GM18858 (cell line): ENCODE measurements around the gene CHD6.

ENCODE experiments used
- ATAC-seq: cut with Tn5 transposase; IDR thresholded peaks from one replicate; pipeline ENCODE4 v1.9.1; 2021; ENCODE audit not compliant: unreplicated experiment

Gene CHD6

DNA sequence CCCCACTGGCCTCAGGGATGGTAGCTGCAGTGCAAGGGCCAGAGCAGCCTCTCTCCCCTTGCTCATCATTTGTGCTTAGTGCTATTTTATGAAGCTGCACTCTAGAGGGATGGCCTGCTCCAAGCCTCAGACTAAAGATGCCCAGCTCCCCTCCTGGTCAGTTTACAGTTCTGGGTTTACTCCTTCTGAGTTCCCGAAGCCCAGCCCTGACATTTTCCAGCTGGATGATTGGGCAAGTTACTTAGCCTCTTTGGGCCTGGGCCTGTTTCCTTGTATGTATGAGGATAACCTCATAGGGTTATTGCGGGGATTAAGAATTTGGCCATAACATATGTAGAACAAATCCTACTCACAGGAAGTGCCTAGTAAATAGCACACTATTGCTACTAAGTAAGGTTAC is 219.8 kb downstream of the CHD6 start:
- ATAC-seq = no peak

DNA sequence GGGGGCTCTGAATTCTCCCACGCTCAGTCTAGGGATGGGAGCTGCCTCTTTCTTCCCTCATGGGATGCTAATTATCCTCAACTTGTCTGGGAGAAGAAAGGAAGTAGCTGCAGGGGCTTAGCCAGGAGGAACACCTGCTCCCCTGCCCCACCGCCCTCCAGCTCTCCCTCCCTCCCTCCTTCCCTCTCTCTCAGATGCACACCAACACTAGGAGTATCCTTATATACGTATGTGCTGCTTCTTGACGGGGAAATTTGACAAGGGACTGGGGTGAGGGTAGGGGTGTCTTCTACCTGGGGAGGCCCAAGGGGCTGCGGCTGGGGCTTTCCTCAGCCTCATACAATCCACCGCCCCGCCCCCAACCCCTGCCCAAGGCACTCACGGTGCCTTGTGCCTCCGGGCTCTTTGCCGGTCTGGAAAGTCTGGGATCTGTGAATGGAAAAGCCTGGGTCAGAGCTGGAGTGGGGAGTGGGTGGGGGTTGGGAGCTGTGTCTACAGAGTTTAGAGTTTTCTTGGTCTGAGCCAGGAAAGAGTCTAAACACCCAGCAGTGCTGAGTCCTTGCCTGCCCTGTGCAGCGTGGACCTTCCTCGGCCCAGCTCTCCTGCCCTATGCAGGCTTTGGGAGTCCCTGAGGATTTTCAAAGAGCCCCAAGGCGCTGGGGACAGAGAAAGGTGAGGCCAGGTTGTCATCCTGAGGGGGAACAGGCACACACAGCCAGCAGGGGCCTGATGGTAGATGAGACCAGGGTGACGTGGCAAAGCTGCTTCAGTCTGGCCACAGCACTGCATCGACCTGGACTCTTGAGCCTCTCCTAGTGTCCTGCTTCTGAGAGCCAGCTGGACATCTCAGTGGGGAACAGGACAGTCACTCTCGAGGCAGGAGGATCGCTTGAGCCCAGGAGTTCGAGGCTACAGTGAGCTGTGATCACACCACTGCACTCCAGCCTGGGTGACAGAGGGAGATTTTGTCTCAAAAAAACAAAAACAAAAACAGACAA is 222.2 kb downstream of the CHD6 start:
- no peak for ATAC-seq

DNA sequence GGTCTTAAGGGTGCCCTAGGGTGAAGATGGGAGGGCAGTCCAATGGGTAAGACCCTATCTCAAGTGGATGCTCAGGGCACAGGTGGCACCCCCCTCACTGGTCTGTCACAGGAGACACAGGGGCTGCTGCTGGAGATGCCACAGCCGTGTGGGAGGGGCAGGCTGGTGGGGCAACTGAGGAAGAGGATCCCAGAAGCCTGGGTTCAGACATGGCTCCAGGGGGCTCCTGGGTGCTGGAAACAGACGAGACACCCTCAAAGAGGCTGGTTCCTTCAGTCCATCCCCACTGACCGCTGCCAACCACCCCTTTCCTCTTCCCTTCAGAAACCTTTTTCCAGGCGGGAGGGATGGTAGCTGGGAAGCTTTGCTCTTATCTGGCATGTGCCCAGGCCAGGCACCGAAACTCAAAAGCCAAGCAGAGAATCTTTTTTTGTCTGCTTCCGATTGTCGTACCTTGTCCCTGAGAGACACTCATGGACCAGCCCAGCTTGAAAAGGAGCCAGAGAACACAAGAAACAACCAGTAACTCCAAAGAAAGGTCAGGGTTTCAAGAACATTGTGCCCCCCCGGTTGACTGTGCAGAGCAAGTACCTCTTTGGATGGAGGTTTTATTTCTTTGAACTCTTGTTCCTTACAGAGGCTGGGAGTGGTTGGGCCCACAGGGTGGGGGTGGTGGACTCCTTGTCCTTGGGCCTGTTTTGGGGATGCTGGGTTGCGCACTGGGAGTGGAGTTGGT is 223.1 kb downstream of the CHD6 start:
- no peak for ATAC-seq

DNA sequence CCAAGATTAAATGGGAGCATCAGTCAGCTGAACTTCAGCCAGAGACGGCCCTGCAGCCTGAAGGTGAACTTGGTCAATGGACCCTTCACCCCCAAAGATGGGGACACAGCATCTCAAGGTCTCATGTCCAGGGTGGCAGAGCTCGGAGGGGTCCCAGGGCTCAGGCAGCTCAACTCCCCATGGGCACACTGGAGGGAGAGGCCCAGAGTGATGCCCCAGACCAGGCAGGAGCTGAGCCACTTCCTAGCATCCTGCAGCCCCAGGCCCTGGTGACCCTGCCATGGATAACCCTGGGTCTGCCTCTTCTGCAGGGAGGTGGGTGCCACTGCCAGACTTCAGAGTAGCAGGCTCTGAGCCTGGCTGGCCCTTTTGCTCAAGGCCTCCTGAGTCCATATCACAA is 224.1 kb downstream of the CHD6 start:
- ATAC-seq = no peak

DNA sequence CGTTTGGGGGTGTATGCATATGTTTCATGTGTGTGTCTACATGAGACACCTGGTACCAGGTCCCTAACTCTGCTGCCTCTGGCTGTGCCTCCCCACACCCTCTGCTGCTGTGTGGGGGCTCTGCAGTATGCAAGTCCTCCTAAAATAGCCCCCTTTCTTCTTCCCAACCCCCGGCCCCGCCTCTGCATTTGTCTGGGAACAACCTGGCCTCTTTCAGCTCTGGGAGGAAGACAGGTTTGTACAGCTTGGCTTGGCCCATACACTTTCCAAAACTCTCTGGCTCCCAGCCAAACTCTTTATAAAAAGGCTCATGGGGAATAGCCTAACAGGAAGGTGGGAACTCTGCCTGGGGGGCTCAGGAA is 224.5 kb downstream of the CHD6 start:
- no peak for ATAC-seq

DNA sequence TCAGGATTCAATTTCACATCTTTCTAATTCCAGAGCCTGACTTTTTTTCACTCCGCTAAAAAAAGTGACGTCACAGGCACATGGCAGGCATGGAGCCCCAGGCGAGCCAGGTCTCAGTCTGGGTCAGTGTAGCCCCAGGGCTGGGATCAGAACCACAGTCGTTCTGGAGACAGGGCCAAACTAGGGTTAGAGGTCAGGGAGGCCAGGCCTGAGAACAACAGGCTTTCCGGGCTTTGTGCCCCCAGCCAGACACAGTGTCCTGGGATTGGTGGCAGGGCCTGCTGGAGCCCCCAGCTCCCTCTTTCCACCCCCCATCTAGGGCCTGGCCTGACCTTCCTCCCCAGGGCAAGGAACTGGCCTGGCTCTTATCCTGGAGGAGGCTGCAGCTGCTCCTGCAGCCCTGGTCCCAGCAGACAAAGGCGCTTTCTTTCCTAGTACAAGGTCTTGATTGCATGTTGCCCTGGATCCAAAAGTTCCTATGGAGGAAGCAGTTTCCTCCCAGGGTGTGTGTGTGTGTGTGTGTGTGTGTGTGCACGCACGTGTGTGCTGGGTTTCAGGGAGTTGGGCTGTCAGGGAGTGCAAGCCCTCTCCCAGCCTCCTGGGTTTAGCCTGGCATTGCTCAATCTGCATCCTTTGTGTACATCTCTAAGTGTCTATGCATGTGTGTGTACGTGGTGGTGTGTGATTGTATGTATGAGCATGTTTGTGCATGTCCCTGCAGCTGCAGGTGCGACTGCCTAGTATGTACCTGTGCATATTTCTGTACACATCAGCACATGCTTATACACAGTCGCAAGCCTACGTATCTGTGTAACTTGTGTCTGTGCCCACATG is 225.1 kb downstream of the CHD6 start:
- ATAC-seq = no peak

DNA sequence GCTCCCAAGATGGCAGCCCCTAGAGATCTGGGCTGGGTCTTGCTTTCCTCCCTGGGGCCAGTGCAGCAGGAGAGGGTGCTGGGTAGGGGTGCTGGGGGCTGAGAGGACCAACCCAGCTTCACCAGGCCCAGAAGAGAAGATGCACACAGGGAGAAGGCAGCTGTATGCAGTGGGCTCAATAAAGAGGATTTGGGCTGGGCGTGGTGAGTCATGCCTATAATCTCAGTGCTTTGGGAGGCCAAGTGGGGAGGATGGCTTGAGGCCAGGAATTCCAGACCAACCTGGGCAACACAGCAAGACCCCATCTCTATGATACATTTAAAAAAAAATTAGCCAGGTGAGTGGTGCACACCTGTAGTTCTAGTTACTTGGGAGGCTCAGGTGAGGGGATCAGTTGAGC is 225.9 kb downstream of the CHD6 start:
- no peak for ATAC-seq

DNA sequence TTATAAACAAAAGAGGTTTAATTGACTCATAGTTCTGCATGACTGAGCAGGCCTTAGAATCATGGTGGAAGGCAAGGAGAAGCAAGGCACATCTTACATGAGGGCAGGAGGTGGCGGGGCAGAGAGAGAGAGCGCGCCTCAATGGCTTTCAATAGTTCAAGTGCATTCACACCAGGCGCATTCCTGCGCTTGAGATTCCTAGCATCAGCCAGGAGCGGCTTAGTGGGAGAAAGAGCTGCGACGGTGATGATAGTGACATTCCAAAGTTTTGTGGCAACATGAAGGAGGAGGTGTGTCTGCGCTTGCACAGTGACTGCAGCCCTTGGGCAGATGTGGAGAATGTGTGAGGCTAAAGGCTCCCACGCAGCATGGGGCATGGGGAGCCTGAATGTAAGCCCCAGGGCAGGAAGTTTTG is 226.6 kb downstream of the CHD6 start:
- no peak for ATAC-seq

DNA sequence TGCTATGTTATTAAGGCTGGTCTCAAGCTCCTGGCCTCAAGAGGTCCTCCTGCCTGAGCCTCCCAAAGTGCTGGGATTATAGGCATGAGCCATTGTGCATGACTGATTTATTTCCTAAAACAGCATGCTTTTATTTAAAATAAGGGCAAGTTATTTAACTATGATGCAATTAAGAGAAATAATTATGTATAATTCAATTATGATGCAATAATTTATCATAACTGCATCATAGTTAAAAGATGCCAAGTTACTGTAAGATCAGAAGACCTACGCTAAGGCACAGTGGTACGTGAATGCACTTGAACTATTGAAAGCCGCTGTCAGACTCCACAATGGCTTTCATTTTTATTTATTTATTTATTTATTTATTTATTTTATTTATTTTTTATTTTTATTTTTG is 227.3 kb downstream of the CHD6 start:
- ATAC-seq = no peak

DNA sequence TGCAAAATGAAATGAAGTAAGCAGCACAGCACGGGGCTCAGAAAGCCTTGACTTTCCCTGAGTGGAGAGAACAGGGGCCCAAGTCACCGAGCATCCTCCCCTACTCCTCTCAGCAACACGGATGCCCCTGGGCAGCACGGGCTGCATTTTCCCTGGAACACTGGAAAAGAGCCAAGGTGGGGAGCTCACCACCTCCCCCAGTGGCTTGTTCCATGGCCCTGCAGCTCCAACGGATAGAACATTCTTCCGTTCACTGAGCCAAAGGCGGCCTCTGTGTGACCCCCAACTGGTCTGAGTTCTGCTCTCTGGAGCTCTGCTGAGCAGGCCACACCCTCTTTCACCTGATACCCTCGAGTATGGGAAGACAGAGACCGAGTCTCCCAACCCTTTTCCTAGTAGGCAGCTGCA is 230.7 kb downstream of the CHD6 start:
- no peak for ATAC-seq

DNA sequence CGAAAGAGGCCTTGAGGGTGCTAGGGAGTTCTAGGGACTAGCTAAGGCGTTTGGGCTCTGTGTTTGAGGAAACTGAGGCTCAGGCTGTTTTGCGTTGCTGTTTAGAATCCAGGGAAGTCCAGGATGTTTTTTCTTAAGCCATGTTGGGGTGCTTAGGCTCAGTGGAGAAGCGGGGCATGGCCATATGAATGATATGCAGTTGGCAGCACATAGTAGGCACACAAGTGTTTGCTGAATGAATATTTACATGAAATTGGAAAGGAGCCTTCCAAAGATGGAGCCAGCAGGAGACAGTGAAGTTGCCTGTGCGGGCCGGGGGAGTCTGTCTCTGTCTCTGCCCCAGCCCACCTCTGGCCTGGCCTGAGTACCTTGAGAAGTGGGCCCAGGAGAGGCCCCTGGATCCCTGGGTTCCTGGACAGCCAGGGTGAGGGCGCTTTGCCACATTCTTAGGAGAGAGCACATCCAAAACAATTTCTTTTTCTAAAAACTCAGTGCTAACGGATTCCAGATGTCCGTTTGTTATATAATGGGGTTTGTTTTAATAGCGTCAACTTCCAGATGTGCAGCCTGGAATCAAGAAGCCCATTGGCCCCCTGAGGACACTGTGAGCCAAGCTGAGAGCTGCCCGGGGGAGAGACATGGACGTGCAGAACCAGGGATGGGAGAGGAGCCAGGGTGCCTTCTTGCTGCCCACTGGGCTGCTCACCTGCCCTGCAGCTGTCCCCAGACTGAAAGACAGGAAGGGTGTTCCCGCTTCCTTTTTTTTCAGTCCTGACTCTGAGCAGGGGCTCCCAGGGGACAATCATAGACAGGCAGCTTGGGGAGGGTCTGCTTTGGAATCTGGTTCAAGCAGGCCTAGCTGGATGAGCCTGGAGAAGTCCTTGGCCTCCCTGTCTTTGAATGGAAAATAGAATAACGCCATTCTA is 231.4 kb downstream of the CHD6 start:
- ATAC-seq = no peak

DNA sequence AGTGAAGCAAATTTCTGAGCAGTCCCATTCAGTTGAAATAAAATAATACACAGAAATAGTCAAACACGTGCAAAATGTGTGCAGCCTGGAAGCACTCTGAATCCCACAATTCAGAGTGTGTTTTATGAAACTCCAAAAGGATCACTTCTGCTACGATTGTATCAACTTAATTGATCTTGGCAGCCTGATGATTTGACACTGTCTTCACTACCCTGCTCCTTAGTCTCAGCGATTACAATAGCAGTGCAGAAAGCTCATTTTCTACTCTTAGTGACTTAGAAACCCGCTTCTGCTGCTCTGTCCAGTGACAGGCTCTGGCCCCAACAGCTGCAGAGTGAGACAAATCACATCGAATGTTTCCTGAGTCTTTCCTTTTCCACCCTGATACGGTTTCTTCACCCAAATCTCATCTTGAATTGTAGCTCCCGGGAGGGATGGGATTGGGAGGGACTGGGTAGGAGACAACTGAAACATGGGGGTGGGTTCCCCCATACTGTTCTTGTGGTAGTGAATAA is 235.3 kb downstream of the CHD6 start:
- no peak for ATAC-seq

DNA sequence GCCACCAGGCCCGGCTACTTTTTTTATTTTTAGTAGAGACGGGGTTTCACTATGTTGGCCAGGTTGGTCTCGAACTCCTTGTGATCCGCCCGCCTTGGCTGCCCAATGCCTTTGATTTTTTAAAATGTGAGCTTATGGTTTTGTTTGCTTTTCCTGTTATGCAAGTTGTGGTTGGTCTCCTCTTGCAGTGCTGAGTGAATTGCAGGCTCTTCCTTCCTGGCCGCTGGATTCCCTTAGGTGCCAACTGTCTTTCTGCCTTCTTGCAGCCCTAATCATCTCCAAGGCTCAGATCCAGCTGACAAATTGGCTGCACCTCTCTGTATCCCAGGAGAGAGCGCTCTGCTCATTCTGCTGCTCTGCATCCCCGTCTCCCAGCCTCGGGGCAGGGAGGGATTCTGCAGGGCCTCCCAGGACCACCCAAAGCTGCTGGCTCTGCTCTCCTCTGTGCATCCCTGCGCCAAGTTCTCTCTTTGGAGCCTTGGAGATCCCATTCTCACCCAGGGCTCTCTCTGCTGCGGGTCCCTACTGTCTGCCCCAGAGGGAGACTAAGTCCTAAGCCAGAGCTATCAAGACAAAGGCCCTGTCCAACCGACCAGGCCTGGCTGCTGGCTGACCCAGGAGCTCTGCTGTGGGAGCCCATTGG is 237.5 kb downstream of the CHD6 start:
- ATAC-seq = no peak

DNA sequence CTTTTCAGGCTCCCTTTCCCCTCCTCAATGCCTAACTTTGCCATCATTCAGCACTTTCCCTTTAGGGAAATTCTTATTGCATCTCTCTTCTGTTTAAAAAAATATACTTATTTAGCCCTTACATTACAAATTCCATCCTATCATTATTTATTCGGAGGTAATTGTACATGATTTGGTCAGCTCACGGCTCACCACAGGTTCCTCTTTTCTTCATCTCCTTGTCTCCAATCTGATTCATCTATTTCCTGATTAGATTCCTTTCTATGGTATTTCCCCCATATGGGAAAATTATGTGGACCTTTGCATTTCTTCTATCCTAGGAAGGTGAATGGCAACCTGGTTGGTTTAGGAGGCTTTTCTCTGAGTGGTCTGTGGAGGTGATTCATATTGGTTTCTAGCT is 238.6 kb downstream of the CHD6 start:
- no peak for ATAC-seq

DNA sequence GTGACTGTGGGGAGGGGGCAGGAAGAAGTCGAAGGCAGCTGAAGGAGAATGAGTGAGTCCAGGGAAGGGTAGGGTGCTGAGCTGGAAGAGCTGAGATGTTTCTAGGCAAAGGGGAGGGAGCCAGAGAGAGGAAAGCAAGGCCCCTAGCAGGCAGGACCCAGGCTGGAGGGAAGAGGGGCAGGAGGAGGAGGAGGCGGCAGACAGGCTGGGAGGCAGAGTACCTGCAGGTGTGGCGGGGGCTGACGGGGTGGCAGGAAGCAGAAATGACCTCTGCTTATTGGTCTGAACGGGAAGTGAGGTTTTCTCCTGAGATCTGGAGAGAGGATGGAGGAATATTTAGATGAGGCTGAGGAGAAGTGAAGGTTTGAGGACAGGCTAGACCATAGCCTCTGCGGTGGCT is 240.9 kb downstream of the CHD6 start:
- ATAC-seq = no peak

DNA sequence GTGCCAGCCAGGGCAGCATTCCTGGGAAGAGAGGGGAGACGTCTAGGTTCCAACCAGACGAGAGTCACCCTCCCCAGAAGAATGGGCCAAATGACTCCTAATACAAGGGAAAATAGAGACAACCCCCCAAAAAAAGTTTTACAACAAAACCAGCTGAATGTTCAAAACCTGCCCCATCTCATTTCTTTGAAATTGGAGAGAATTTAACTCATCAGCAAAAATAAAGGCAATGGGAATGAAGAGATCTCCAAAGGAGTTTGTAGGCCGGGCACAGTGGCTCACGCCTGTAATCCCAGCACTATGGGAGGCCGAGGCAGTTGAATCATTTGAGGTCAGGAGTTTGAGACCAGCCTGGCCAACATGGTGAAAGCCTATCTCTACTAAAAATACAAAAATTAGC is 241.8 kb downstream of the CHD6 start:
- no peak for ATAC-seq

DNA sequence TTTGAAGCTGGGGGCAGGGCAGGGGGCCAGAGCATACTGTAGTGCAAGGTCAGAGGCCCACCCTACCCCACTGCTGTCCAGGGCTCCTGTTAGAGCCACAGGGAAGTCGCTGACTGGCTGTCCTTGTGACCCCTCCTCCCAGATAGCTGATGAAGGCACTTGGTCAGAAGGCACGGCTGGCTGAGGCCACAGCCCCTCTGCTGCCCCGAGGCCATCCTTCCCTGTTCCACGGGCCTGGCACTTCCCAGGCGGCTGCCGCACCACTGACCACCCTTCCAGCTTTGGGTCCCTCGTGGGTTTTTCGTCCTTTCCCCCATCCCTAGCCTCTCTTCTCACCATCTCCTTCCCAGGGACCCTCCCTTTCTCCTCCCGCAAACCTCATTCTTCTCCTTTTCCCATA is 242.3 kb downstream of the CHD6 start:
- ATAC-seq = no peak

DNA sequence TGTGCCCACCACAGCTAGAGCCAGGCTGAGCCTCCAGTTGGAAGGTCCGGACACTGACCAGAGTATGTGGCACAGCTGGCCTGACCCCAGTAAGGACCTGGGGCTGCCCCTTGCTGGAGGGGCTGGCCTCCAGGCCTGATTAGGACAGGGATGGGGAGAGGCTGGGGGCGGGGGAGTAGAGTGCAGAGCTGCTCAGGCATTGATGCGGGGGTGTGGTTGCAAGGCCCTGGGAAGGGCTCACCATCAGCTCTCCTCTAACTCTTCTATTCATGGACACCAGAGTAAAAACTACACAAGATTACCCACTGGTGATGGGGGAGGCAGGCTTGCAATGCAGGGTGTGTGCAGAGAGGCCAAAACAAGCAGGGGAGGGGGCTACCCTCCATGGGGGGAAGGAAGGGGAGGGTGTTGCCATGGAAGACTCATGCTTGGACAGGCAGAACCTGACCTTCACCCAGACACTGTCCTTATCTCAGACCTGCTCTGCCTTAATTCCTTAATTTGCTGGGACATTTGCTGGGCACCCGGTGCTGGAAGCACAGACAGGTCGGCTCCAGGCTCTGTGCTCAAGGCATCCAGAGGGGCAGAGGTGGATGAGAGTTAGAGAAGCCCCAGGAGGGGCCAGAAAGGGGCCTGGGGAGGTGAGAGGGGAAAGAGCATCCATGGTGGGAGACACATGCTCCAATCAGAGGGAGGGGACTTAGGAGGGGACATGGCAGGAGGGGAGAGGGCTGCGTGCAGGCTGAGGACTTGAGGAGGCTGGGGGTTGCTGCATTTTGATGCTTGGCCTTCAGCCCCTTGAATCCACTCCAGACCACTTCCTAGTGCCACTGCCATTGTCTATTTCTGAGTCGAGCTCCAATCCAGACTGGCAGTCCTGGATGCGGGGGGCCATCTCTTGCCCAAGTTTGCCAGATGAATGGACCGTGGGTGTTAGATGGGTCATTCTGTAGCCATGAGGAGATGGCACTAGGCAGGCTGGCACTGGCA is 244.0 kb downstream of the CHD6 start:
- no peak for ATAC-seq
